T follicular helper cell (primary cell): ENCODE results near the gene SMIM14.
"Not testable (repeated sequence)": the region's sequence is repeated elsewhere in the genome, so short reads cannot be mapped to it uniquely, and the experiment has no call there.

Experiments used
- DNase-seq: peaks from one replicate; pipeline ENCODE4 v3.0.0-alpha.2; 2020; ENCODE audit warnings: low read depth

SMIM14 gene

GRCh38 chr4:39532237-39532636, 106.4 kb downstream of the SMIM14 start:
- not testable (repeated sequence) for DNase-seq

- no peak for DNase-seq
These were observed 108.0 kb downstream of the SMIM14 start for GRCh38 chr4:39530682-39531081.

- no peak for DNase-seq
These were observed 109.1 kb downstream of the SMIM14 start for GRCh38 chr4:39529534-39529933.

GRCh38 chr4:39528061-39528465, 110.6 kb downstream of the SMIM14 start:
- no peak for DNase-seq

- DNase-seq: peak; percentile 84
These were observed 111.2 kb downstream of the SMIM14 start, which contains the start of gene UGDH for GRCh38 chr4:39527296-39528060. Gene UGDH, minus strand, starts transcription at chr4:39527439. Its CDS starts 5,927 bp downstream, at chr4:39521512.

GRCh38 chr4:39526765-39527295, 111.8 kb downstream of the SMIM14 start:
- DNase-seq: no peak

GRCh38 chr4:39525822-39526690, 112.6 kb downstream of the SMIM14 start:
- DNase-seq: no peak

GRCh38 chr4:39524161-39524957, 114.3 kb downstream of the SMIM14 start:
- no peak for DNase-seq

GRCh38 chr4:39522068-39522467, 116.6 kb downstream of the SMIM14 start:
- no peak for DNase-seq

- no peak for DNase-seq
These were observed 117.3 kb downstream of the SMIM14 start for GRCh38 chr4:39521253-39521919.

GRCh38 chr4:39518484-39518883, 120.2 kb downstream of the SMIM14 start:
- DNase-seq: no peak

GRCh38 chr4:39516407-39516966, 122.2 kb downstream of the SMIM14 start:
- DNase-seq: no peak

- not testable (repeated sequence) for DNase-seq
These were observed 122.8 kb downstream of the SMIM14 start for GRCh38 chr4:39515669-39516401.

- DNase-seq: no peak
These were observed 123.7 kb downstream of the SMIM14 start for GRCh38 chr4:39514888-39515401.

GRCh38 chr4:39514266-39514665, 124.4 kb downstream of the SMIM14 start:
- DNase-seq: not testable (repeated sequence)

- no peak for DNase-seq
These were observed 128.2 kb downstream of the SMIM14 start for GRCh38 chr4:39510348-39510929.

- DNase-seq: no peak
These were observed 133.1 kb downstream of the SMIM14 start for GRCh38 chr4:39505581-39505980.

GRCh38 chr4:39504538-39504937, 134.1 kb downstream of the SMIM14 start:
- DNase-seq: no peak

GRCh38 chr4:39502664-39503035, 136.0 kb downstream of the SMIM14 start:
- not testable (repeated sequence) for DNase-seq
